PC-9 (cell line): ENCODE data around the gene CHPF2. TPM values are rescaled to one million over a fixed set of nuclear protein-coding genes. Genes with fewer than 3 reads are reported as not detected.

ENCODE experiments used
- BruUV-seq: library from RNA; stranded (reverse); fragments of 400-500 nt; replicated peaks from 2 replicates; lab custom pipeline; 2021; lab: Mats Ljungman, UMichigan
- CTCF ChIA-PET: fragments of 300-600 bp; sonication (Branson Sonifier 250); formaldehyde crosslinking; loops from one replicate; lab custom pipeline; 2022; ENCODE audit warnings: antibody characterized with exemption; lab: Charles Lee
- POLR2A ChIA-PET: fragments of 300-600 bp; sonication (Branson Sonifier 250); formaldehyde crosslinking; loops from one replicate; lab custom pipeline; 2022; ENCODE audit warnings: antibody characterized with exemption; ENCODE audit not compliant: unreplicated experiment; lab: Charles Lee
- DNase-seq, 2 experiments: peaks; one replicate each; pipeline versions ENCODE4 v3.0.0 to v3.0.0-alpha.2; 2015 to 2022; ENCODE audit warnings: mixed read lengths in 1 of 2
- H2AFZ ChIP-seq: fragments of 200-600 bp; sonication (generic); 2 replicates; pipeline ENCODE4 v1.8.1; 2017; ENCODE audit warnings: antibody characterized with exemption
- H3F3A ChIP-seq: fragments of 200-600 bp; sonication (generic); 2 replicates; pipeline ENCODE4 v1.8.1; 2017; ENCODE audit warnings: antibody characterized with exemption, mild to moderate bottlenecking, low read depth; ENCODE audit not compliant: insufficient read depth
- H3K27ac ChIP-seq: fragments of 200-600 bp; sonication (generic); 2 replicates; pipeline ENCODE4 v1.6.1; 2016; ENCODE audit warnings: mixed run types
- H3K27me3 ChIP-seq: fragments of 200-600 bp; sonication (generic); 2 replicates; pipeline ENCODE4 v1.6.1; 2016; ENCODE audit warnings: low read depth, mixed run types; ENCODE audit not compliant: insufficient read depth
- H3K36me3 ChIP-seq: fragments of 200-600 bp; sonication (generic); 2 replicates; pipeline ENCODE4 v1.6.1; 2016; ENCODE audit warnings: low read depth, mixed run types
- H3K4me1 ChIP-seq: fragments of 200-600 bp; sonication (generic); replicated peaks from 2 replicates; pipeline ENCODE4 v1.6.1; 2016; ENCODE audit warnings: mixed run types; ENCODE audit not compliant: insufficient read depth
- H3K4me2 ChIP-seq: fragments of 200-600 bp; sonication (generic); 2 replicates; pipeline ENCODE4 v1.6.1; 2017; ENCODE audit warnings: mixed run types
- H3K4me3 ChIP-seq: fragments of 200-600 bp; sonication (generic); 2 replicates; pipeline ENCODE4 v1.6.1; 2016; ENCODE audit warnings: mixed run types
- H3K79me2 ChIP-seq: fragments of 200-600 bp; sonication (generic); 2 replicates; pipeline ENCODE4 v1.6.1; 2017; ENCODE audit warnings: low read depth, mixed run types
- H3K9me2 ChIP-seq: fragments of 200-600 bp; sonication (generic); 2 replicates; pipeline ENCODE4 v1.8.1; 2017; ENCODE audit warnings: mild to moderate bottlenecking; ENCODE audit not compliant: insufficient read depth
- H3K9me3 ChIP-seq: fragments of 200-600 bp; sonication (generic); 2 replicates; pipeline ENCODE4 v1.8.1; 2016; ENCODE audit warnings: low read depth; ENCODE audit not compliant: insufficient read depth
- H4K20me1 ChIP-seq: fragments of 200-600 bp; sonication (generic); 2 replicates; pipeline ENCODE4 v1.8.1; 2017; ENCODE audit not compliant: insufficient read depth
- EZH2 ChIP-seq: fragments of 200-600 bp; sonication (generic); IDR thresholded peaks from 2 replicates; pipeline ENCODE4 v1.8.0; 2017; ENCODE audit warnings: antibody characterized with exemption, low read depth
- intact Hi-C: fragments of 100-400 bp; cut with micrococcal nuclease; formaldehyde crosslinking; loops from one replicate; pipeline ENCODE4 v1.10.0; 2022; ENCODE audit not compliant: unreplicated experiment
- total RNA-seq: library from RNA; stranded (reverse); gene quantifications from 2 replicates; pipeline ENCODE4 v1.2.3, GENCODE V29; 2021
- TF ChIP-seq, protein P1 (sequence below): fragments of 200-600 bp; sonication (generic); conservative IDR thresholded peaks from 2 replicates; pipeline ENCODE4 v1.6.1; 2017; ENCODE audit warnings: mixed run types, antibody characterized with exemption, mild to moderate bottlenecking, moderate library complexity

Gene CHPF2
- total RNA-seq, 1 experiment from 2014 or later, result 54.9 TPM

DNA sequence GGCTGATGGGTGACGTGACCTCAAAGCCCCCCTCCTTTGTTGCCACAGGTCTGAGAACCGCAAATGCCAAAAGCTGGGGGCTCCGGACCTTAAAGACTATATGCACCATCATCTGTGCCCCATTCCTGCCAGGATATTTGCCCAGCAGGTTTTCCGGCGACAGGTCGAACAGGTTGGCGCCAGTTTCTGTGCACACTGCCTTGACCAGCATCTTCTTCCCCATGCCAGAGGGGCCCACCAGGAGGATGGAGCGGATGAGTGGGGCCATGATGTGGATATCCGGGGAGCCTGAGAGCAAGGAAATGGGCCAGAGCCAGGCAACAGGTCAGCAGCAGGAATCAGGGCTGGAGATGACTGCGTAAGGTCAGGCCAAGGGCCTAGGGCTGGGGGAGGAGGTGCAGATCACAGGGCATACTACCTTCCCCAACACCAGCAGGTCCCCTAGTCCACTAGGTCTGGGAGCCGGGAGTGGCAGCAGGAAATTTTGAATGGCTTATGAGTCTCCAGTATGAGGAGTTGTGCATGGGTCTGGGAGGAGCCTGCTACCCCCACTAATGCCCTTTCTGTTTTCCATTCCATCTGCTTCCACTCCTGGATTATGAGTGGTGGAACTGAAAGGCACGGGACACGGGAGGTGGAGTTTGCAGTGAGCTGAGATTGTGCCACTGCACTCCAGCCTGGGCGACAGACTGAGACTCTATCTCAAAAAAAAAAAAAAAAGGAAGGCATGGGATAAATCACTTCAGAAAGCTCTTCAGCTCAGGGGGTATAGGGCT lies 38.9 kb upstream of the CHPF2 start:
- intact Hi-C loops, result no loop called here
- no TSS peak for BruUV-seq
- H3K36me3 ChIP-seq, result no peaks in the 10 kb centered on the region
- no peaks in the 10 kb centered on the region for H4K20me1 ChIP-seq
- no peaks in the 10 kb centered on the region for H3K9me3 ChIP-seq
- CTCF ChIA-PET, result no interaction called here
- H3K27ac ChIP-seq, result no peak overlapping the region
- no peak overlapping the region for H2AFZ ChIP-seq
- POLR2A ChIA-PET, result interaction anchor here (0.6 kb wide), 1 partner anchor 36 kb away, joined by 8 read pairs; no protein-coding TSS in a partner anchor
- no peaks in the 10 kb centered on the region for H3K9me2 ChIP-seq
- H3K27me3 ChIP-seq, result peaks cover 100% of the 10 kb centered on the region
- H3K4me1 ChIP-seq, result no peaks in the 10 kb centered on the region
- H3K4me2 ChIP-seq, result no peak overlapping the region
- DNase-seq, result no peak
- H3K79me2 ChIP-seq, result no peaks in the 10 kb centered on the region
- no peak for TF ChIP-seq EZH2
- no peaks in the 10 kb centered on the region for H3F3A ChIP-seq
- H3K4me3 ChIP-seq, result no peak overlapping the region

DNA sequence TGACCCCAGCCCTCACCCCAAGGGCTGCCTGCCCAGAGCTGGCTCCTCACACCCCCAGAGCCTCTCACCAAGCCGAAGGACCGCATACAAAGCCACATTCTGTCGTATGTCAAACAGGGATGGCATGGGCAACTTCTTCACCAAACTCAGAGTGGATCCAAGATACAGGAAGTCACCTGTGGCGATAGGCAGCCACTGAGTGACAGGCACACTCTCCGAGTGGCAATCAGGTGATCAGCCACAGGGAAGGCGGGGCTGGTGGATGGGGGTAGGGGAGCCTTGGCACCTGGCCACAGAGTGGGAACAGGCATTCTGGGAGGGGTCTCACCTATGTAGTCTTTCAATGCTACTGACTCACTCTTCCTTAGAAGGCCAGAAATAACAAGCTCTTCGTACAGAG lies 38.1 kb upstream of the CHPF2 start:
- TF ChIP-seq EZH2, result no peak
- TF ChIP-seq, protein P1, sequence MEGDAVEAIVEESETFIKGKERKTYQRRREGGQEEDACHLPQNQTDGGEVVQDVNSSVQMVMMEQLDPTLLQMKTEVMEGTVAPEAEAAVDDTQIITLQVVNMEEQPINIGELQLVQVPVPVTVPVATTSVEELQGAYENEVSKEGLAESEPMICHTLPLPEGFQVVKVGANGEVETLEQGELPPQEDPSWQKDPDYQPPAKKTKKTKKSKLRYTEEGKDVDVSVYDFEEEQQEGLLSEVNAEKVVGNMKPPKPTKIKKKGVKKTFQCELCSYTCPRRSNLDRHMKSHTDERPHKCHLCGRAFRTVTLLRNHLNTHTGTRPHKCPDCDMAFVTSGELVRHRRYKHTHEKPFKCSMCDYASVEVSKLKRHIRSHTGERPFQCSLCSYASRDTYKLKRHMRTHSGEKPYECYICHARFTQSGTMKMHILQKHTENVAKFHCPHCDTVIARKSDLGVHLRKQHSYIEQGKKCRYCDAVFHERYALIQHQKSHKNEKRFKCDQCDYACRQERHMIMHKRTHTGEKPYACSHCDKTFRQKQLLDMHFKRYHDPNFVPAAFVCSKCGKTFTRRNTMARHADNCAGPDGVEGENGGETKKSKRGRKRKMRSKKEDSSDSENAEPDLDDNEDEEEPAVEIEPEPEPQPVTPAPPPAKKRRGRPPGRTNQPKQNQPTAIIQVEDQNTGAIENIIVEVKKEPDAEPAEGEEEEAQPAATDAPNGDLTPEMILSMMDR, result no peak
- no peaks in the 10 kb centered on the region for H3K36me3 ChIP-seq
- intact Hi-C loops, result no loop called here
- DNase-seq, result no peak
- BruUV-seq, result no TSS peak
- no peaks in the 10 kb centered on the region for H3K9me3 ChIP-seq
- CTCF ChIA-PET, result no interaction called here
- H2AFZ ChIP-seq, result no peak overlapping the region
- no peaks in the 10 kb centered on the region for H3F3A ChIP-seq
- POLR2A ChIA-PET, result no interaction called here
- H3K4me1 ChIP-seq, result no peaks in the 10 kb centered on the region
- H3K27me3 ChIP-seq, result peaks cover 100% of the 10 kb centered on the region
- no peak overlapping the region for H3K4me3 ChIP-seq
- no peak overlapping the region for H3K27ac ChIP-seq
- H3K9me2 ChIP-seq, result no peaks in the 10 kb centered on the region
- H3K4me2 ChIP-seq, result no peak overlapping the region
- no peaks in the 10 kb centered on the region for H3K79me2 ChIP-seq
- no peaks in the 10 kb centered on the region for H4K20me1 ChIP-seq

DNA sequence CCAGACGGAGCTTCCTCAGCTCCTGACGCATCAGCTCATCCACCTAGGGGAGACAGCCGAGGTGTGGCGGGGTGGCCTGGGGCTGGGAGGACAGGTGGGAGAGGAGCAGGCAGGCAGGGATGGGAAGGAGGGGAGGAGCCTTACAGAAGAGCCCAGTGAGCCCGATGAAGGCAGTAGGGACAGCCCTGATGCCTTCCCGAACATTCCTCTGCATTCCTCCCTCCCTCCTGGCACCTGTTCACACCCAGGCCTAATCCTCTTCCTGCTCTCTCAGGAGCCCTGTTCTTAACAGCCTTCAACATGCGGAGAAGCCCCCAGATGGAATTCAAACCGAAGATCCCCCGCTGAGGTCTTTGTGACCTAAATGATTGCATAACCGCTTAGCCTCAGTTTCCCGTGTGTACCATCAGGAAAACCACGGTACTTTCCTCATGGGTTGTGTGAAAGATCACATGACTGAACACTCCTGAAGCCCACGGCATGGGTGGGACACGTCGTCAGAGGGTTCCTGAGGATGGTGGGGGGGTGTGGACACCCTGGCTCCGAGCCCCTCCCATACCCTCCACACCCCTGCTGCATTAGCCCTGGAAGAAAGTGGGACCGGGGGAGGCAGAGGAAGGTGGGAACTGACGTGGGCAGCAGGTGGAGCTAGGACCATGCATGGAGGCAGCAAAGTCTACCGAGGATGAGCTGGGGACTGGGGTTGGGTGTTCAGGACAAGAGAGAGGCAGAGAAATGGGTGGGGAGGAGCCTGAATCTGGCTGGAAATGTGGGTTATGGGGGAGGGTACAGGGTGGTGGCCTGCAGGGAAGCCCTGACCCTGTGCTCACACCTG lies 36.5 kb upstream of the CHPF2 start:
- ChIA-PET POLR2A (interaction anchor here (0.6 kb wide), 1 partner anchor 883 kb away, joined by 6 read pairs; no protein-coding TSS in a partner anchor), CTCF (no interaction called here)
- no peak overlapping the region for H3K4me2 ChIP-seq
- H3K9me3 ChIP-seq, result no peaks in the 10 kb centered on the region
- DNase-seq, result no peak
- no peak for TF ChIP-seq EZH2
- TF ChIP-seq, protein P1, result no peak
- H3K9me2 ChIP-seq, result no peaks in the 10 kb centered on the region
- no peaks in the 10 kb centered on the region for H3K79me2 ChIP-seq
- no peaks in the 10 kb centered on the region for H3K36me3 ChIP-seq
- H3K4me1 ChIP-seq, result no peaks in the 10 kb centered on the region
- H3K27me3 ChIP-seq, result peaks cover 100% of the 10 kb centered on the region
- no peak overlapping the region for H2AFZ ChIP-seq
- no peak overlapping the region for H3K27ac ChIP-seq
- no peak overlapping the region for H3K4me3 ChIP-seq
- BruUV-seq, result no TSS peak
- intact Hi-C loops, result no loop called here
- no peaks in the 10 kb centered on the region for H4K20me1 ChIP-seq
- H3F3A ChIP-seq, result no peaks in the 10 kb centered on the region
